Liver (tissue), 3 donors: ENCODE measurements around the gene MAPK8.

ENCODE experiments used
- ATF3 ChIP-seq: IDR thresholded peaks from 2 replicates; pipeline ENCODE4 v1.6.1; 2016; ENCODE audit warnings: antibody characterized with exemption
- CTCF ChIP-seq: fragments of 150-350 bp; IDR thresholded peaks from 2 replicates; pipeline ENCODE4 v1.5.1; 2017; ENCODE audit warnings: improper control_type of control experiment, low read depth, low read length; ENCODE audit not compliant: missing input control
- JUND ChIP-seq, 2 donors: IDR thresholded peaks; 2 replicates each; pipeline ENCODE4 v1.6.1; 2016; ENCODE audit warnings: antibody characterized with exemption in 2 of 2
- MAX ChIP-seq: IDR thresholded peaks from 2 replicates; pipeline ENCODE4 v1.6.1; 2016; ENCODE audit warnings: antibody characterized with exemption
- NR2F2 ChIP-seq: IDR thresholded peaks from 2 replicates; pipeline ENCODE4 v1.6.1; 2016; ENCODE audit warnings: antibody characterized with exemption
- RAD21 ChIP-seq, 2 donors: IDR thresholded peaks; 2 replicates each; pipeline ENCODE4 v1.6.1; 2016; ENCODE audit warnings: antibody characterized with exemption in 2 of 2, mild to moderate bottlenecking in 2 of 2
- REST ChIP-seq: IDR thresholded peaks from 2 replicates; pipeline ENCODE4 v1.6.1; 2016; ENCODE audit warnings: antibody characterized with exemption, mild to moderate bottlenecking
- SP1 ChIP-seq: IDR thresholded peaks from 2 replicates; pipeline ENCODE4 v1.6.1; 2018; ENCODE audit warnings: antibody characterized with exemption, mild to moderate bottlenecking
- YY1 ChIP-seq: IDR thresholded peaks from 2 replicates; pipeline ENCODE4 v1.6.1; 2016; ENCODE audit warnings: antibody characterized with exemption, mild to moderate bottlenecking
- donor health status: healthy.
- donor health status: healthy.

GRCh38 chr10:48448796-48449195 is 142.3 kb downstream of the MAPK8 start:
- TF ChIP-seq RAD21 (IDR thresholded peaks at IDR 0.05) (no peak), NR2F2 (no peak), CTCF (no peak), SP1 (no peak), REST (no peak), ATF3 (no peak), YY1 (no peak), MAX (no peak), JUND (IDR thresholded peaks at IDR 0.05) (no peak)
